Esophagus muscularis mucosa (tissue), 4 donors: Measurements from ENCODE around the gene B4GALNT1. TPM values are rescaled to one million over a fixed set of nuclear protein-coding genes. Genes with fewer than 3 reads are reported as not detected.

Source experiments
- DNase-seq: peaks from one replicate; pipeline ENCODE4 v3.0.0-alpha.2; 2017; ENCODE audit errors: extremely low spot score
- H3K27ac ChIP-seq, 4 donors: fragments of 200-600 bp; sonication (generic); replicated peaks in 1 of 4; 1 replicate in 3 of 4; 2 replicates in 1 of 4; pipeline ENCODE4 v1.5.1; 2016 to 2019; ENCODE audit warnings: mild to moderate bottlenecking in 1 of 4
- H3K27me3 ChIP-seq, 4 donors: fragments of 200-600 bp; sonication (generic); one replicate each; pipeline versions ENCODE4 v1.5.1 to v1.6.0; 2016 to 2019
- H3K36me3 ChIP-seq, 4 donors: fragments of 200-600 bp; sonication (generic); one replicate each; pipeline ENCODE4 v1.5.1; 2016 to 2019
- H3K4me1 ChIP-seq, 4 donors: fragments of 200-600 bp; sonication (generic); one replicate each; pipeline ENCODE4 v1.5.1; 2016 to 2019
- H3K4me3 ChIP-seq, 4 donors: fragments of 200-600 bp; sonication (generic); 1 replicate in 2 of 4; 2 replicates in 2 of 4; pipeline ENCODE4 v1.5.1; 2016 to 2019; ENCODE audit warnings: mild to moderate bottlenecking in 4 of 4, moderate library complexity in 1 of 4
- H3K9me3 ChIP-seq, 4 donors: fragments of 200-600 bp; sonication (generic); 1 replicate in 3 of 4; 2 replicates in 1 of 4; pipeline ENCODE4 v1.5.1; 2016 to 2019
- CTCF ChIP-seq, 3 experiments: fragments of 200-600 bp in 2 of 3; fragments of 450-650 bp in 1 of 3; sonication (generic) in 2 of 3; IDR thresholded peaks; one replicate each; pipeline ENCODE4 v1.5.1; 2017 to 2019; ENCODE audit warnings: antibody characterized with exemption in 3 of 3, mild to moderate bottlenecking in 2 of 3, moderate library complexity in 1 of 3
- EP300 ChIP-seq: sonication (generic); formaldehyde crosslinking; IDR thresholded peaks from one replicate; pipeline ENCODE4 v1.6.1; 2017; ENCODE audit warnings: antibody characterized with exemption
- POLR2A ChIP-seq: fragments of 450-650 bp; IDR thresholded peaks from one replicate; pipeline ENCODE4 v1.6.1; 2017; ENCODE audit warnings: antibody characterized with exemption, moderate library complexity, mild to moderate bottlenecking, low read depth
- POLR2AphosphoS5 ChIP-seq, 2 donors: sonication (generic); formaldehyde crosslinking; IDR thresholded peaks; one replicate each; pipeline ENCODE4 v1.6.1; 2017; ENCODE audit warnings: antibody characterized with exemption in 2 of 2
- WGBS: methylation state at CpG from one replicate; pipeline ENCODE4 v1.1.5; 2018; 5-methylcytosine and 5-hydroxymethylcytosine counted together
- intact Hi-C: fragments of 100-400 bp; cut with DNase I; formaldehyde crosslinking; loops from one replicate; pipeline ENCODE4 v1.15.1; 2023
- total RNA-seq, 4 donors: library from RNA; depleted of rRNA; stranded (reverse); fragments of >200 nt; gene quantifications; one replicate each; pipeline versions ENCODE4 v1.1.0 to v1.2.1, GENCODE V29; 2016

The B4GALNT1 gene
- total RNA-seq, 4 donors from 2014 or later, result 2.8 to 10.9 (median 7.3) TPM

- intact Hi-C loops, result no loop called here
- no peak for TF ChIP-seq CTCF (IDR thresholded peaks at IDR 0.05)
- TF ChIP-seq POLR2A, result no peak
- peak; percentile 63 to 70 for TF ChIP-seq POLR2AphosphoS5 (IDR thresholded peaks at IDR 0.05)
- Histone ChIP-seq H3K4me1 (peaks cover 18 to 56% (median 42%) of the 10 kb centered on the region in 4 donors), H3K27me3 (no peaks in the 10 kb centered on the region), H3K9me3 (no peaks in the 10 kb centered on the region), H3K27ac (peak overlapping the region; percentile 96 to 99 (median 97)), H3K4me3 (peak overlapping the region; percentile 70 to 84 (median 82)), H3K36me3 (peaks cover 22 to 69% (median 48%) of the 10 kb centered on the region in 4 donors)
- DNase-seq, result no peak
- WGBS, result 21% methylated on average over 6 of the region's 6 CpGs
Observed at GRCh38 chr12:57603815-57604453, 29.1 kb downstream of the B4GALNT1 start.

GRCh38 chr12:57603324-57603723 lies 29.7 kb downstream of the B4GALNT1 start:
- H3K27ac ChIP-seq, result peak overlapping the region; percentile 96 to 99 (median 97)
- no peak for DNase-seq
- intact Hi-C loops, result no loop called here
- H3K4me1 ChIP-seq, result peaks cover 18 to 50% (median 36%) of the 10 kb centered on the region in 4 donors
- H3K27me3 ChIP-seq, result no peaks in the 10 kb centered on the region
- H3K9me3 ChIP-seq, result no peaks in the 10 kb centered on the region
- WGBS, result 50% methylated on average over 2 of the region's 2 CpGs
- TF ChIP-seq POLR2A (no peak), EP300 (no peak), CTCF (IDR thresholded peaks at IDR 0.05) (no peak), POLR2AphosphoS5 (IDR thresholded peaks at IDR 0.05) (no peak)
- peaks cover 26 to 69% (median 50%) of the 10 kb centered on the region in 4 donors for H3K36me3 ChIP-seq
- peak overlapping the region in 1 of 4 donors; percentile 82 for H3K4me3 ChIP-seq

GRCh38 chr12:57602544-57602943 lies 30.5 kb downstream of the B4GALNT1 start:
- intact Hi-C loops, result no loop called here
- peaks cover 18 to 44% (median 33%) of the 10 kb centered on the region in 4 donors for H3K4me1 ChIP-seq
- H3K36me3 ChIP-seq, result peaks cover 26 to 69% (median 51%) of the 10 kb centered on the region in 4 donors
- no peaks in the 10 kb centered on the region for H3K9me3 ChIP-seq
- no peak overlapping the region for H3K4me3 ChIP-seq
- peak overlapping the region; percentile 96 to 99 (median 97) for H3K27ac ChIP-seq
- DNase-seq, result no peak
- TF ChIP-seq POLR2AphosphoS5 (IDR thresholded peaks at IDR 0.05), result no peak
- TF ChIP-seq EP300, result no peak
- no peak for TF ChIP-seq POLR2A
- H3K27me3 ChIP-seq, result no peaks in the 10 kb centered on the region

GRCh38 chr12:57600395-57600794 lies 32.6 kb downstream of the B4GALNT1 start:
- Histone ChIP-seq H3K4me3 (no peak overlapping the region), H3K4me1 (peaks cover 14 to 23% (median 18%) of the 10 kb centered on the region in 4 donors), H3K36me3 (peaks cover 27 to 75% (median 61%) of the 10 kb centered on the region in 4 donors), H3K27ac (no peak overlapping the region), H3K27me3 (no peaks in the 10 kb centered on the region), H3K9me3 (no peaks in the 10 kb centered on the region)
- WGBS, result 63% methylated on average over 2 of the region's 2 CpGs
- no peak for DNase-seq
- no peak for TF ChIP-seq POLR2A
- no peak for TF ChIP-seq EP300
- no peak for TF ChIP-seq POLR2AphosphoS5 (IDR thresholded peaks at IDR 0.05)
- no peak for TF ChIP-seq CTCF (IDR thresholded peaks at IDR 0.05)
- intact Hi-C loops, result no loop called here

- Histone ChIP-seq H3K4me1 (peaks cover 7 to 34% (median 25%) of the 10 kb centered on the region in 4 donors), H3K9me3 (no peaks in the 10 kb centered on the region), H3K27ac (no peak overlapping the region), H3K36me3 (peaks cover 12 to 44% (median 30%) of the 10 kb centered on the region in 4 donors), H3K27me3 (no peaks in the 10 kb centered on the region), H3K4me3 (no peak overlapping the region)
- DNase-seq, result no peak
- TF ChIP-seq EP300, result no peak
- no peak for TF ChIP-seq POLR2AphosphoS5 (IDR thresholded peaks at IDR 0.05)
- no peak for TF ChIP-seq CTCF (IDR thresholded peaks at IDR 0.05)
- no peak for TF ChIP-seq POLR2A
- WGBS, result 89% methylated on average over 4 of the region's 4 CpGs
- intact Hi-C loops, result no loop called here
Observed at GRCh38 chr12:57593187-57593586, 39.8 kb downstream of the B4GALNT1 start.
